NB4 (cell line): ENCODE results near the gene JMJD7.

ENCODE experiments used
- CTCF ChIP-seq: IDR thresholded peaks from one replicate; pipeline ENCODE4 v1.5.1; 2012; ENCODE audit warnings: low read depth, low read length
- MAX ChIP-seq: IDR thresholded peaks from 2 replicates; pipeline ENCODE4 v1.6.1; 2011; ENCODE audit warnings: low read depth, low read length
- POLR2A ChIP-seq: IDR thresholded peaks from 2 replicates; pipeline ENCODE4 v1.6.1; 2011; ENCODE audit warnings: mild to moderate bottlenecking; ENCODE audit not compliant: insufficient read length; ENCODE audit errors: extremely low read depth

DNA sequence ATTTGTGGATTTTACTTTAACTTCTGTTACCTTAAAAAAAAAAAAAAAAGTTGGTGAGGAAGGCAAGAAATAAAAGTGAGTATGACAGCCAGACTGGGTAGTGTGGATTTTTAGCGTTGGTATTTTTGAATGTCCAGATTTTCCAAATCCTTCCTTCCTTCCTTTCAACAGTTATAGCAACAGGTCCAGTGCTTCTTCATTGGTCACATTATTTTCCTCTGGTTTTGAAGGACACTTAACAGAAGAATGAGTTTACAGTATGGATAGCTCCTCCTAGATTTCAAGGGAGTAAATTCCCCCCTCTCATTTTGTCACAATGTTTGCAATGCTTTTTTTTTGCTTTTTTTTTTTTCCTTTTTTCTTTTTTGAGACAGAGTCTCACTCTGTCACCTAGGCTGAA is 47.2 kb upstream of the JMJD7 start:
- TF ChIP-seq MAX (no peak), CTCF (no peak), POLR2A (no peak)
